DMS 273 (cell line): ENCODE data around the gene FUS.
"Not testable (repeated sequence)": the region's sequence is repeated elsewhere in the genome, so short reads cannot be mapped to it uniquely, and the experiment has no call there.

ENCODE experiments used
- DNase-seq: peaks from one replicate; lab custom pipeline; 2025; ENCODE audit not compliant: unreplicated experiment; lab: John Stamatoyannopoulos, UW

Gene FUS

GRCh38 chr16:31179747-31180459, at the start of gene FUS:
TSS of gene FUS (plus strand) at chr16:31180139. CDS start at chr16:31180215, 76 bp downstream.
- DNase-seq, result peak; percentile 94

GRCh38 chr16:31130336-31130891, 49.5 kb upstream of the FUS start:
- DNase-seq, result no peak

GRCh38 chr16:31130899-31131298, 49.0 kb upstream of the FUS start:
- DNase-seq, result no peak

GRCh38 chr16:31131416-31131815, 48.5 kb upstream of the FUS start:
- no peak for DNase-seq

- DNase-seq, result no peak
Measured at GRCh38 chr16:31131841-31132271, 48.1 kb upstream of the FUS start.

GRCh38 chr16:31132303-31132979, 47.5 kb upstream of the FUS start:
- DNase-seq, result no peak

GRCh38 chr16:31133046-31133501, 46.9 kb upstream of the FUS start:
- no peak for DNase-seq

GRCh38 chr16:31134091-31134571, 45.8 kb upstream of the FUS start:
- no peak for DNase-seq

- DNase-seq, result peak; percentile 72
Measured at GRCh38 chr16:31134625-31135534, 45.1 kb upstream of the FUS start.

GRCh38 chr16:31135535-31136286, 44.2 kb upstream of the FUS start, which contains the start of gene PRSS8:
TSS of gene PRSS8 (minus strand) at chr16:31135727. CDS start at chr16:31135498, 229 bp downstream.
- DNase-seq, result no peak

- DNase-seq, result no peak
Measured at GRCh38 chr16:31136287-31136662, 43.7 kb upstream of the FUS start.

- not testable (repeated sequence) for DNase-seq
Measured at GRCh38 chr16:31136822-31137499, 43.0 kb upstream of the FUS start.

- DNase-seq, result no peak
Measured at GRCh38 chr16:31138621-31139578, 41.0 kb upstream of the FUS start.

- DNase-seq, result not testable (repeated sequence)
Measured at GRCh38 chr16:31141071-31141469, 38.9 kb upstream of the FUS start.

- peak; percentile 82 for DNase-seq
Measured at GRCh38 chr16:31141489-31142108, 38.3 kb upstream of the FUS start.

- peak; percentile 100 for DNase-seq
Measured at GRCh38 chr16:31142109-31143010, 37.6 kb upstream of the FUS start.
